IMR-90 (cell line): ENCODE results near the gene PDIA3.

Experiments
- CEBPB ChIP-seq: IDR thresholded peaks from 2 replicates; pipeline ENCODE4 v1.6.1; 2012; ENCODE audit warnings: low read depth, low read length, improper control_type of control experiment
- CHD1 ChIP-seq: IDR thresholded peaks from 2 replicates; pipeline ENCODE4 v1.6.1; 2012; ENCODE audit warnings: low read depth, low read length, improper control_type of control experiment
- ELK1 ChIP-seq: fragments of 150-350 bp; IDR thresholded peaks from 2 replicates; pipeline ENCODE4 v1.6.1; 2016; ENCODE audit warnings: low read depth, mild to moderate bottlenecking, low read length, moderate library complexity, borderline replicate concordance
- FOS ChIP-seq: fragments of 150-350 bp; IDR thresholded peaks from 2 replicates; pipeline ENCODE4 v1.6.1; 2016; ENCODE audit warnings: low read depth, low read length
- MAFK ChIP-seq: IDR thresholded peaks from 2 replicates; pipeline ENCODE4 v1.6.1; 2012; ENCODE audit warnings: low read depth, low read length, improper control_type of control experiment
- MXI1 ChIP-seq: IDR thresholded peaks from 2 replicates; pipeline ENCODE4 v1.6.1; 2012; ENCODE audit warnings: low read depth, mild to moderate bottlenecking, low read length, moderate library complexity, borderline replicate concordance
- POLR2A ChIP-seq: IDR thresholded peaks from 2 replicates; pipeline ENCODE4 v1.6.1; 2012; ENCODE audit warnings: mild to moderate bottlenecking, low read depth, low read length
- RAD21 ChIP-seq: IDR thresholded peaks from 2 replicates; pipeline ENCODE4 v1.6.1; 2012; ENCODE audit warnings: low read length, improper control_type of control experiment
- RCOR1 ChIP-seq: IDR thresholded peaks from 2 replicates; pipeline ENCODE4 v1.6.1; 2012; ENCODE audit warnings: mild to moderate bottlenecking, low read length, improper control_type of control experiment; ENCODE audit not compliant: insufficient replicate concordance
- RFX5 ChIP-seq: IDR thresholded peaks from 2 replicates; pipeline ENCODE4 v1.8.0; 2012; ENCODE audit warnings: low read depth, mild to moderate bottlenecking, low read length, moderate library complexity
- SMC3 ChIP-seq: fragments of 150-350 bp; IDR thresholded peaks from 2 replicates; pipeline ENCODE4 v1.6.1; 2016; ENCODE audit warnings: low read depth, mild to moderate bottlenecking, antibody characterized with exemption, low read length, moderate library complexity
- TF ChIP-seq, protein P1 (sequence below): conservative IDR thresholded peaks from 2 replicates; pipeline ENCODE4 v1.5.1; 2012; ENCODE audit warnings: mild to moderate bottlenecking, low read depth, low read length, improper control_type of control experiment
- TF ChIP-seq, protein P2 (sequence below): fragments of 150-350 bp; IDR thresholded peaks from 2 replicates; pipeline ENCODE4 v1.6.1; 2017; ENCODE audit warnings: mild to moderate bottlenecking, antibody characterized with exemption, low read length, low read depth

GRCh38 chr15:43763819-43764446, 17.7 kb downstream of the PDIA3 start:
- TF ChIP-seq CEBPB = no peak
- TF ChIP-seq, protein P1, sequence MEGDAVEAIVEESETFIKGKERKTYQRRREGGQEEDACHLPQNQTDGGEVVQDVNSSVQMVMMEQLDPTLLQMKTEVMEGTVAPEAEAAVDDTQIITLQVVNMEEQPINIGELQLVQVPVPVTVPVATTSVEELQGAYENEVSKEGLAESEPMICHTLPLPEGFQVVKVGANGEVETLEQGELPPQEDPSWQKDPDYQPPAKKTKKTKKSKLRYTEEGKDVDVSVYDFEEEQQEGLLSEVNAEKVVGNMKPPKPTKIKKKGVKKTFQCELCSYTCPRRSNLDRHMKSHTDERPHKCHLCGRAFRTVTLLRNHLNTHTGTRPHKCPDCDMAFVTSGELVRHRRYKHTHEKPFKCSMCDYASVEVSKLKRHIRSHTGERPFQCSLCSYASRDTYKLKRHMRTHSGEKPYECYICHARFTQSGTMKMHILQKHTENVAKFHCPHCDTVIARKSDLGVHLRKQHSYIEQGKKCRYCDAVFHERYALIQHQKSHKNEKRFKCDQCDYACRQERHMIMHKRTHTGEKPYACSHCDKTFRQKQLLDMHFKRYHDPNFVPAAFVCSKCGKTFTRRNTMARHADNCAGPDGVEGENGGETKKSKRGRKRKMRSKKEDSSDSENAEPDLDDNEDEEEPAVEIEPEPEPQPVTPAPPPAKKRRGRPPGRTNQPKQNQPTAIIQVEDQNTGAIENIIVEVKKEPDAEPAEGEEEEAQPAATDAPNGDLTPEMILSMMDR = no peak
- no peak for TF ChIP-seq POLR2A
- TF ChIP-seq ELK1 = no peak
- TF ChIP-seq FOS = no peak
- no peak for TF ChIP-seq SMC3
- TF ChIP-seq RAD21 = no peak
- no peak for TF ChIP-seq MAFK
- TF ChIP-seq RCOR1 = no peak
- TF ChIP-seq CHD1 = no peak
- TF ChIP-seq, protein P2, sequence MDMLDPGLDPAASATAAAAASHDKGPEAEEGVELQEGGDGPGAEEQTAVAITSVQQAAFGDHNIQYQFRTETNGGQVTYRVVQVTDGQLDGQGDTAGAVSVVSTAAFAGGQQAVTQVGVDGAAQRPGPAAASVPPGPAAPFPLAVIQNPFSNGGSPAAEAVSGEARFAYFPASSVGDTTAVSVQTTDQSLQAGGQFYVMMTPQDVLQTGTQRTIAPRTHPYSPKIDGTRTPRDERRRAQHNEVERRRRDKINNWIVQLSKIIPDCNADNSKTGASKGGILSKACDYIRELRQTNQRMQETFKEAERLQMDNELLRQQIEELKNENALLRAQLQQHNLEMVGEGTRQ = no peak
- TF ChIP-seq MXI1 = no peak
- TF ChIP-seq RFX5 = no peak
